ENCODE results near the gene CAMTA1. TPM values are rescaled to one million over a fixed set of nuclear protein-coding genes. Genes with fewer than 3 reads are reported as not detected.

Gene CAMTA1
- total RNA-seq, 1 donor from 2014 or later: 99.0 TPM

DNA sequence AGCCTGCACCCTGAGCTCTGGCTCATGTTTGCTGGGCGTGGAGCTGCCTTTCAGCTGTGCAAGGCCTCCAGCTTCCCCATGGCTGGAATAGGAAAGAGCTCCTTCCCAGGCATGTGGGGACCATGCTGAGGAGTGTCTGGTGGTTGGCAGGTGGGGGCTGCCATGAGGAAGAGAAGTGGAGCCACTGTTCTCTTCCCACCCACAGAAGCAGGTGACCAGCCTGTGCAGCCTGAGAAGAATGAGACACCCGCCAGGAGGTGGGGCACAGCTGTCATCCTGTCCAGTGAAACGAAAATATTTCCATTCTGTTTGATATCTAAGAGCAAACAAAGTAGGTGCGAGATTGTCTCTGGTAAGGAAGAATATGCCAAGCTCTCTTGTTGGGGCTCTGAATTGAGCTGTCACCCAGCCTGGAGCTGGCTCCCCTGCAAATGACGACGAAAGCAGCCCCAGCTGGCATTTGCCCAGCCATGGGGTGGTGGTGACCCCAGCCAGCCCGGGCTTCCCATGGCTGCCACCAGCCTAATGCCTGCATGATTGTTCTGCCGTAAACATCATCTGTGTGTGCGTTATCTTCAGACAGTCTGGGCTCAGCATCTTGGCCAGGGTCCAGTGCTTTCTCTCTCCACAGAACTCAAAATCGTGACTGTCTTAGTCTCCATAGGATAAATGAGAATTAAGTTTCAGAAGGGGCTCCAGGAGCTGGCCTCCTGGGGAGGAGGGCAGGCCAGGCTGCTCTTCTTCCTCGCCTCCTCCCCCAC, 556.1 kb downstream of the CAMTA1 start:
- H3K4me3 Mint-ChIP-seq (ENCODE audit: low read depth): no peak overlapping the region
- TF ChIP-seq, protein P1, sequence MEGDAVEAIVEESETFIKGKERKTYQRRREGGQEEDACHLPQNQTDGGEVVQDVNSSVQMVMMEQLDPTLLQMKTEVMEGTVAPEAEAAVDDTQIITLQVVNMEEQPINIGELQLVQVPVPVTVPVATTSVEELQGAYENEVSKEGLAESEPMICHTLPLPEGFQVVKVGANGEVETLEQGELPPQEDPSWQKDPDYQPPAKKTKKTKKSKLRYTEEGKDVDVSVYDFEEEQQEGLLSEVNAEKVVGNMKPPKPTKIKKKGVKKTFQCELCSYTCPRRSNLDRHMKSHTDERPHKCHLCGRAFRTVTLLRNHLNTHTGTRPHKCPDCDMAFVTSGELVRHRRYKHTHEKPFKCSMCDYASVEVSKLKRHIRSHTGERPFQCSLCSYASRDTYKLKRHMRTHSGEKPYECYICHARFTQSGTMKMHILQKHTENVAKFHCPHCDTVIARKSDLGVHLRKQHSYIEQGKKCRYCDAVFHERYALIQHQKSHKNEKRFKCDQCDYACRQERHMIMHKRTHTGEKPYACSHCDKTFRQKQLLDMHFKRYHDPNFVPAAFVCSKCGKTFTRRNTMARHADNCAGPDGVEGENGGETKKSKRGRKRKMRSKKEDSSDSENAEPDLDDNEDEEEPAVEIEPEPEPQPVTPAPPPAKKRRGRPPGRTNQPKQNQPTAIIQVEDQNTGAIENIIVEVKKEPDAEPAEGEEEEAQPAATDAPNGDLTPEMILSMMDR (IDR thresholded peaks at IDR 0.05; ENCODE audit: unreplicated experiment): no peak
- no peaks in the 10 kb centered on the region for H3K36me3 Mint-ChIP-seq (ENCODE audit: insufficient read depth)
- no peak overlapping the region for H3K27ac Mint-ChIP-seq
- no peaks in the 10 kb centered on the region for H3K4me1 Mint-ChIP-seq (ENCODE audit: low read depth)
- no peaks in the 10 kb centered on the region for H3K27me3 Mint-ChIP-seq
- DNase-seq (ENCODE audit: low spot score, unreplicated experiment): no peak
- H3K9me3 Mint-ChIP-seq (ENCODE audit: low read depth): no peaks in the 10 kb centered on the region

DNA sequence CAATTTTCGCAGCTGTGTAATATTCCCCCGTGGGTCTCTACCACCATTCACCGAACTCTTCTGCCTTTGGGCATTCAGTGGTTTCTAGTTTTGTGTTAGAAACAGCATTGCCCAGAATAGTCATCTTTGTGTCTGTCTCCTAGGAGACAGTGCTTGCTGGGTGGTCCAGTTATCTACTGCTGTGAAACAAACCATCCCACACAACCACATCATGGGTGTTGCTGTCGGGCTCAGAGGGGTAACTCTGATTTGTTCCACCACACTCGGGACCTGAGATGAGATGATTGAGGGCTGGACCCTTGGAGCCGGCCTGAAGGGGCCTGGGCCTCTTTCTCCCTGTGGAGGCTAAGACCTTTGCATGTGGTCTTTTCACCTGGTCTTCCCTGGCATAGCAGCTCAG, 558.6 kb downstream of the CAMTA1 start:
- no peak for DNase-seq (ENCODE audit: low spot score, unreplicated experiment)
- no peaks in the 10 kb centered on the region for H3K36me3 Mint-ChIP-seq (ENCODE audit: insufficient read depth)
- H3K27me3 Mint-ChIP-seq: no peaks in the 10 kb centered on the region
- H3K4me1 Mint-ChIP-seq (ENCODE audit: low read depth): no peaks in the 10 kb centered on the region
- TF ChIP-seq, protein P1 (IDR thresholded peaks at IDR 0.05; ENCODE audit: unreplicated experiment): no peak
- no peak overlapping the region for H3K4me3 Mint-ChIP-seq (ENCODE audit: low read depth)
- H3K9me3 Mint-ChIP-seq (ENCODE audit: low read depth): no peaks in the 10 kb centered on the region
- H3K27ac Mint-ChIP-seq: no peak overlapping the region

DNA sequence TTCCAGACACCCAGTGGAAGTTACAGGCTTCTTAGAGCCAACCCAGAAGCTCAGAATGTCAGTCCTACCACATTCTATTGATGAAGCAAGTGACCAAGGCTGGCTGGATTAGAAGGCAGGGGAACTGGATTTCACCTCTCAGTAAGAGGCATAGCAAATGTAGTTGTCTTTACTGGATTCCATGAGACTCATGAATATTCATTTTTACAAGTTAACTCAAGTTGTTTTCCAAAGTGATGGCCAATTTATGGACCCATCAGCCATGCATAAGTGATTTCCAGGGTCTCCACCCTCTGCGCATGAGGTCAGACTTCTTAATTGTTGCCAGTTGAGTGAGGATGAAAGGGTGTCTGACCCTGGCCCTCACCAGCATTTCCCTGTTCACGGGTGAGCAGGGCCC, 559.0 kb downstream of the CAMTA1 start:
- no peaks in the 10 kb centered on the region for H3K4me1 Mint-ChIP-seq (ENCODE audit: low read depth)
- no peak overlapping the region for H3K4me3 Mint-ChIP-seq (ENCODE audit: low read depth)
- TF ChIP-seq, protein P1 (IDR thresholded peaks at IDR 0.05; ENCODE audit: unreplicated experiment): no peak
- H3K36me3 Mint-ChIP-seq (ENCODE audit: insufficient read depth): no peaks in the 10 kb centered on the region
- DNase-seq (ENCODE audit: low spot score, unreplicated experiment): no peak
- H3K9me3 Mint-ChIP-seq (ENCODE audit: low read depth): no peaks in the 10 kb centered on the region
- peaks cover 3% of the 10 kb centered on the region for H3K27me3 Mint-ChIP-seq
- H3K27ac Mint-ChIP-seq: no peak overlapping the region

DNA sequence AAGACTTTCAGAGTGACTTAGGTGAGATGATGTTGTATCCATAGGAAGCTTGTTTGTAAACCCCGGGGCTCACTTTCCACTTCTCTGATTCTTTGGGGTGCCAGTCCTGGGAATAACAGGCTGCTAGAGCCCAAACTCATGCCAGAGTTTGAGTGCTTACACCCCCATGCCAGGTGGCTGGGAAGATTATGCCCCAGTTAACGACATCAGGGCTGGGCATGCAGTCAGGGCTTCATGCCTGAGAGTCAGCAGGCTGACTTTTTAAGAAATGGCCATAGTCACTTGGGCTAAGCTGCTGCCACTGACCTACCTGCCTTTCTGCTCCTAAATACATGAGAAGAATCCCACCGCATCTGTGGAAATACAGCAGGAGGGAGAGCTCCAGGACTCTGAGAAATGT, 560.3 kb downstream of the CAMTA1 start:
- Mint-ChIP-seq H3K27me3 (peaks cover 6% of the 10 kb centered on the region), H3K36me3 (ENCODE audit: insufficient read depth) (no peaks in the 10 kb centered on the region), H3K9me3 (ENCODE audit: low read depth) (no peaks in the 10 kb centered on the region), H3K4me3 (ENCODE audit: low read depth) (no peak overlapping the region), H3K4me1 (ENCODE audit: low read depth) (no peaks in the 10 kb centered on the region), H3K27ac (no peak overlapping the region)
- TF ChIP-seq, protein P1 (IDR thresholded peaks at IDR 0.05; ENCODE audit: unreplicated experiment): no peak
- no peak for DNase-seq (ENCODE audit: low spot score, unreplicated experiment)

DNA sequence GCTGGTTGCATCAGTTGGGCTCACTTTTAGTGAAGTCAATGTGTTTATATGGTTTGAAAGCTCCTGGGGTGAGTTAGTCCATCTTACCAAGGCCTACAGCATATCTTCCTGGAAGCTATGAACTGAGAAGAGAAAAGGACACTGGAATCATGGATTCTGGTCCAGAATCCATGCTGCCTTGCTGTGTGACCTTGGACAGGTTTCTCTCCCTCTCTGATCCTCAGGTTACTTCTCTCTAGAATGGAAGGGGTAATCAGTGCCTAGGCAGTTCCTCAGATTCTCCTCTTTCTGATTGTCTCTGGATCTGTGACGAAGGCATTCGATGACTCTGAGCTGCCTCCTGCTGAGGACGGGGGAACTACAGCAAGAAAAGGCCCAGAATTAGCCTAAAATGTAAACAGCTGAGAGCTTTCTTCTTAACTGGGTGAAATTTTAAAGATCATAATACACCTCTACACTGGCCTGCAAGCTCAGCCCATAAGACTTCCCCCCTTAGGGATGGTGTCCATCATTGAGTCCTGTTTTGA, 560.9 kb downstream of the CAMTA1 start:
- Mint-ChIP-seq H3K27ac (peak overlapping the region; percentile 52), H3K27me3 (peaks cover 6% of the 10 kb centered on the region), H3K9me3 (ENCODE audit: low read depth) (no peaks in the 10 kb centered on the region), H3K36me3 (ENCODE audit: insufficient read depth) (no peaks in the 10 kb centered on the region), H3K4me3 (ENCODE audit: low read depth) (no peak overlapping the region), H3K4me1 (ENCODE audit: low read depth) (no peaks in the 10 kb centered on the region)
- DNase-seq (ENCODE audit: low spot score, unreplicated experiment): no peak
- TF ChIP-seq, protein P1 (IDR thresholded peaks at IDR 0.05; ENCODE audit: unreplicated experiment): no peak

Measured in progenitor cell of endocrine pancreas (in vitro differentiated cells).